Stomach (tissue), 4 donors: ENCODE measurements around the gene NDUFA3.

ENCODE experiments used
- POLR2A ChIP-seq, 4 donors: fragments of 450-650 bp; IDR thresholded peaks; one replicate each; pipeline ENCODE4 v1.6.1; 2016; ENCODE audit warnings: antibody characterized with exemption in 4 of 4, control low read depth in 2 of 4, mild to moderate bottlenecking in 1 of 4, moderate library complexity in 1 of 4
- TF ChIP-seq, protein P1 (sequence below), 7 experiments: fragments of 450-650 bp in 4 of 7; fragments of 200-600 bp in 3 of 7; sonication (generic) in 3 of 7; IDR thresholded peaks; one replicate each; pipeline ENCODE4 v1.5.1; 2016 to 2019; ENCODE audit warnings: antibody characterized with exemption in 7 of 7, control low read depth in 2 of 7, mild to moderate bottlenecking in 1 of 7

DNA sequence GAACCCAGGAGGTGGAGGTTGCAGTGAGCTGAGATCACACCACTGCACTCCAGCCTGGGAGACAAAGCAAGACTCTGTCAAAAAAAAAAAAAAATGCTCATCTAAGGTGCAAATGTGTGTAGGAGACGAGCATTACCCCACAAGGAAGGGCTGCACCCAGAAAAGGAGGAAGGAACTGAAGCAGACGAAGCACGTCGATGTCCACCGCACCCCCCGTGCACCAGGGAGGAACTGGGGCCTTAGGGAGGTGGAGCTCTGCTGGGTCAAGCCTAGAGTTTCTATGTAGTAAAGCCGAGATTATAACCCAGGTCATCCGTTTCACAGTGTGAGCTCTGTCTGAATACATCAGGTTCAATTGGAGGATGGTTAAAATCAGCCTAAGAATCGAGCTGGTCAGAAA, 40.0 kb upstream of the NDUFA3 start:
- TF ChIP-seq, protein P1, sequence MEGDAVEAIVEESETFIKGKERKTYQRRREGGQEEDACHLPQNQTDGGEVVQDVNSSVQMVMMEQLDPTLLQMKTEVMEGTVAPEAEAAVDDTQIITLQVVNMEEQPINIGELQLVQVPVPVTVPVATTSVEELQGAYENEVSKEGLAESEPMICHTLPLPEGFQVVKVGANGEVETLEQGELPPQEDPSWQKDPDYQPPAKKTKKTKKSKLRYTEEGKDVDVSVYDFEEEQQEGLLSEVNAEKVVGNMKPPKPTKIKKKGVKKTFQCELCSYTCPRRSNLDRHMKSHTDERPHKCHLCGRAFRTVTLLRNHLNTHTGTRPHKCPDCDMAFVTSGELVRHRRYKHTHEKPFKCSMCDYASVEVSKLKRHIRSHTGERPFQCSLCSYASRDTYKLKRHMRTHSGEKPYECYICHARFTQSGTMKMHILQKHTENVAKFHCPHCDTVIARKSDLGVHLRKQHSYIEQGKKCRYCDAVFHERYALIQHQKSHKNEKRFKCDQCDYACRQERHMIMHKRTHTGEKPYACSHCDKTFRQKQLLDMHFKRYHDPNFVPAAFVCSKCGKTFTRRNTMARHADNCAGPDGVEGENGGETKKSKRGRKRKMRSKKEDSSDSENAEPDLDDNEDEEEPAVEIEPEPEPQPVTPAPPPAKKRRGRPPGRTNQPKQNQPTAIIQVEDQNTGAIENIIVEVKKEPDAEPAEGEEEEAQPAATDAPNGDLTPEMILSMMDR (IDR thresholded peaks at IDR 0.05) = no peak
- no peak for TF ChIP-seq POLR2A (IDR thresholded peaks at IDR 0.05)
